Mucosa of descending colon (tissue), 3 donors: ENCODE results near the gene EDN3. TPM values are rescaled to one million over a fixed set of nuclear protein-coding genes. Genes with fewer than 3 reads are reported as not detected.

Experiments
- ATAC-seq: fragments of 200-7000 bp; cut with Tn5 transposase; one replicate; pipeline ENCODE4 v1.9.1; 2020; ENCODE audit warnings: mild to moderate bottlenecking, moderate library complexity
- DNase-seq, 3 donors: peaks; one replicate each; pipeline ENCODE4 v3.0.0-alpha.2; 2020
- H3K36me3 ChIP-seq: fragments of 200-600 bp; one replicate; pipeline ENCODE4 v1.8.0; 2021; ENCODE audit warnings: low read depth, mild to moderate bottlenecking
- H3K4me1 ChIP-seq: fragments of 200-600 bp; one replicate; pipeline ENCODE4 v1.8.0; 2021; ENCODE audit warnings: low read depth, mild to moderate bottlenecking
- H3K4me3 ChIP-seq: fragments of 200-600 bp; one replicate; pipeline ENCODE4 v1.8.0; 2021; ENCODE audit warnings: mild to moderate bottlenecking
- H3K9me3 ChIP-seq: fragments of 200-600 bp; one replicate; pipeline ENCODE4 v1.8.0; 2021; ENCODE audit warnings: mild to moderate bottlenecking
- intact Hi-C, 2 donors: fragments of 100-400 bp; cut with DNase I in 1 of 2; cut with micrococcal nuclease in 1 of 2; formaldehyde crosslinking; loops; one replicate each; pipeline versions ENCODE4 v1.11.0 to v1.11.1; 2022; cut with DNase I, micrococcal nuclease
- total RNA-seq, 3 donors: library from RNA; stranded (reverse); fragmentation: NEBNext Ultra II Directional in 2 of 3; extraction: Animal tissue kit (Norgen Biotek cat#: 25700) in 2 of 3; gene quantifications; one replicate each; pipeline versions ENCODE4 v1.2.1 to v1.2.4, GENCODE V29; 2021 to 2023
- TF ChIP-seq, protein P1 (sequence below): fragments of 200-600 bp; IDR thresholded peaks from one replicate; pipeline ENCODE4 v1.8.0; 2022; ENCODE audit warnings: antibody characterized with exemption, mild to moderate bottlenecking
- donor health status: DM: no; HTN: no; CAD: no; lungs with moderate emphysema.
- donor health status: DM: no; HTN: no; CAD: no.
- donor health status: DM: no; HTN: yes; CAD: no.

EDN3 gene
- total RNA-seq, 3 donors from 2014 or later = 34.3 to 80.4 (median 51.1) TPM

DNA sequence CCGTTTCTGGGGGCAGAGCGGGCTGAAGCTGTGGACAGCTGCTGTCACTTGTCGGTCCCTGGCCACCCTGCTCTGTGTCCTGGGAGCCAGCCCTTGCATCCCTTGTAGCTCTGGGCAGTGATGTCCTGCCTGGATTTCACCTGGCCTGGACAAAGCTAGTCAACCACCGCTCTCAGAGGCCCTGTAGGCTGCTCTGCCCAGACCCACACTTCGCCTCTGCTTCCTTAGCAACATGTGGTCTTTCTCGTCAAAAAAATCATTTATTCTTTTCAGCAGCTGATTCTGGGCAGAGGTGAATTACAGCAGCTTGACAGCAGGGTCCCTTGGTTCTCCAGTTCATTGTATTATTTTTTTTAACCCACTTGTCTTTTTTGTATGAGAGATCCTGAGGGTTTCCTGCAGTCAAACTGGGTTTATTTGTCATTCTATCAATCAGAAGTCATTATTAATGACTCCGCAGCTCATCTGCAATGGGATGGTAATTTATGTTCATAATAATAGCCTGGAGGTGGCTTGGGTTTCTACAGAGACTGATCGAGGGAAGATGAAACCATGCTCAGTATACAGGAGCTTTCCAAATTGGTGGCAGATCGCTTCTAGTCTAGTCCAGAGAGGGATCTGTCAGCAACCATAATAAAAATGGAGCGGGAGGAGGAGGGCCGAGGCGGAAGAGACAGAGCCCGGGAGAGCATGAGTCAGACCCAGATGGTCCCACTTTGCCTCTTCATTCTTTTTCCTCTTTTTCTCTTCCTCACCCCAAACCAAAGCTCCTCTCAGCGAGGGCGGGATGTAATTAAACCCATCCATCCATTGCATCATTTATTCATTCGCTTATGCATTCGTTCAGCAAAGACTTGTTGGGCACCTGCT is 22.4 kb downstream of the EDN3 start:
- Histone ChIP-seq H3K36me3 (no peaks in the 10 kb centered on the region), H3K4me1 (peaks cover 3% of the 10 kb centered on the region), H3K4me3 (no peak overlapping the region), H3K9me3 (no peaks in the 10 kb centered on the region)
- intact Hi-C loops = no loop called here
- TF ChIP-seq, protein P1, sequence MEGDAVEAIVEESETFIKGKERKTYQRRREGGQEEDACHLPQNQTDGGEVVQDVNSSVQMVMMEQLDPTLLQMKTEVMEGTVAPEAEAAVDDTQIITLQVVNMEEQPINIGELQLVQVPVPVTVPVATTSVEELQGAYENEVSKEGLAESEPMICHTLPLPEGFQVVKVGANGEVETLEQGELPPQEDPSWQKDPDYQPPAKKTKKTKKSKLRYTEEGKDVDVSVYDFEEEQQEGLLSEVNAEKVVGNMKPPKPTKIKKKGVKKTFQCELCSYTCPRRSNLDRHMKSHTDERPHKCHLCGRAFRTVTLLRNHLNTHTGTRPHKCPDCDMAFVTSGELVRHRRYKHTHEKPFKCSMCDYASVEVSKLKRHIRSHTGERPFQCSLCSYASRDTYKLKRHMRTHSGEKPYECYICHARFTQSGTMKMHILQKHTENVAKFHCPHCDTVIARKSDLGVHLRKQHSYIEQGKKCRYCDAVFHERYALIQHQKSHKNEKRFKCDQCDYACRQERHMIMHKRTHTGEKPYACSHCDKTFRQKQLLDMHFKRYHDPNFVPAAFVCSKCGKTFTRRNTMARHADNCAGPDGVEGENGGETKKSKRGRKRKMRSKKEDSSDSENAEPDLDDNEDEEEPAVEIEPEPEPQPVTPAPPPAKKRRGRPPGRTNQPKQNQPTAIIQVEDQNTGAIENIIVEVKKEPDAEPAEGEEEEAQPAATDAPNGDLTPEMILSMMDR = no peak
- no peak for DNase-seq
- no peak for ATAC-seq

- Histone ChIP-seq H3K4me3 (no peak overlapping the region), H3K9me3 (no peaks in the 10 kb centered on the region), H3K4me1 (no peaks in the 10 kb centered on the region), H3K36me3 (no peaks in the 10 kb centered on the region)
- TF ChIP-seq, protein P1 = no peak
- DNase-seq (no peak), ATAC-seq (no peak)
- intact Hi-C loops = no loop called here
Measured at GRCh38 chr20:59323731-59324130, 23.3 kb downstream of the EDN3 start.

DNA sequence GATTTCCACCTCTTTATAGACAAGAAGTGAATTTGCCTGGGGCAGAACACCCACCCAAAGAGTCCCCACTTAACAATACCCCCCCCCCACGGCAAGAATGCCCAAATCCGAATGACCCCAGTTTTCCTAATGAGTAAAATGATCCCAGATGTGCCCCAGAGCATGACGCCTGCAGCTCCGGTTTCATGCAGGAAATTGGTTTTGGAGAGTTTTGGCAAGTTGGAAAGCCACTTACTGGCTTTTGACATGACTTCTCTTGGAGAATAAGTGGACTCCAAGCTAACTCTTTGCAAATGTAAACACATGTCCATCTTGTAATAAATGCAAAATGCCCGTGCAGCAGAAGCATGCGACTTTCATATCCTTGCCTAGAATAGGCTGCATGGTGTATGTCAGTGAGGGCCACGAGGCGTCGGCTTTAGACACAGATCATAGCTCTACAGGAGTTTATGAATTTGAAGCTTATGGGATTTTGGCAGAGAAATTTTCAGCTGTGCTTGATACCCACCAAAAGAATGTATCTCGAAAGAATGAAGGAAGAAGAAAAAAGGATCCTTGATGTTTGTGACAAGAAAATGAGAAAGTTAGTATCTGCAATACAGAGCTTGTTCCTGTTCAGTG is 24.2 kb downstream of the EDN3 start:
- DNase-seq (no peak), ATAC-seq (no peak)
- TF ChIP-seq, protein P1 = no peak
- Histone ChIP-seq H3K4me1 (no peaks in the 10 kb centered on the region), H3K4me3 (no peak overlapping the region), H3K36me3 (no peaks in the 10 kb centered on the region), H3K9me3 (no peaks in the 10 kb centered on the region)
- intact Hi-C loops = no loop called here

DNA sequence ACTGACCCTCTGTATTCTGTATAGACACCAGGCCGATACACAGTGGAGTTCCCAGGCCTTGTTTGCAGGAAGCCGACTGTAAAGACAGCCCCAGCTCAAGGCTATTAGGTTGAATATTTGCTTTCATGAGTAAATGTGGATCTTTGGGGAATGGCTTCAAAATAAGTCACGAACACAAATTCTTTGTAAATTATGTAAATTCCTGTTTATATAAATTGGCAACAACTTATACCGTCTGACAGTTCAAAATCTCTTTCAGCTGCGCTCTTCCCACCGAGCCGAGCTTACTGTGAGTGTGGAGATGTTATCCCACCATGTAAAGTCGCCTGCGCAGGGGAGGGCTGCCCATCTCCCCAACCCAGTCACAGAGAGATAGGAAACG is 24.7 kb downstream of the EDN3 start:
- H3K4me1 ChIP-seq = no peaks in the 10 kb centered on the region
- ATAC-seq = no peak
- no peak for DNase-seq
- intact Hi-C loops = no loop called here
- TF ChIP-seq, protein P1 = no peak
- H3K4me3 ChIP-seq = no peak overlapping the region
- H3K9me3 ChIP-seq = no peaks in the 10 kb centered on the region
- H3K36me3 ChIP-seq = no peaks in the 10 kb centered on the region

- peaks cover 5% of the 10 kb centered on the region for H3K4me1 ChIP-seq
- DNase-seq = no peak
- H3K4me3 ChIP-seq = no peak overlapping the region
- no peaks in the 10 kb centered on the region for H3K9me3 ChIP-seq
- no peaks in the 10 kb centered on the region for H3K36me3 ChIP-seq
- intact Hi-C loops = no loop called here
- TF ChIP-seq, protein P1 = no peak
- no peak for ATAC-seq
Measured at GRCh38 chr20:59326188-59326587, 25.8 kb downstream of the EDN3 start.
